GM21367 (cell line): ENCODE results near the gene PARD3B.

ENCODE experiments used
- ATAC-seq: cut with Tn5 transposase; IDR thresholded peaks from one replicate; pipeline ENCODE4 v1.9.1; 2021; ENCODE audit not compliant: unreplicated experiment

PARD3B gene

DNA sequence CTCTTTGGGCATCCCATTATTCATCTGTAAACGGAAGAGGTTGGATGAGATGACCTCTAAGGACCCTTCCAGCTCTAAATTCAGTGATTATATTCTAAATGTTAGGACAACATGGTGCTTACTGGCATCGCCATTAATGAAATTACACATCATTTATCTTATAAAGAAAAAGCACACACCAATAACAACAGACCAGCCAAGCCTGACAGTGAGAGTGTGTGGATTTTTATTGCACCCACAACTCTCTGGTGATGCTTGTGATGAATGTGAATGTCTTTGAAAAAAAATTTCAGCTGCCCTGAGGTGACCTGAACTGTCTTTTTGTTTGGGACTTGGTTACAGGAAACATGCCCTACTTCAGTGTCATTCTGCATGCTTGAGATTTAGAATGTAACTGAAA is 623.7 kb downstream of the PARD3B start:
- no peak for ATAC-seq

DNA sequence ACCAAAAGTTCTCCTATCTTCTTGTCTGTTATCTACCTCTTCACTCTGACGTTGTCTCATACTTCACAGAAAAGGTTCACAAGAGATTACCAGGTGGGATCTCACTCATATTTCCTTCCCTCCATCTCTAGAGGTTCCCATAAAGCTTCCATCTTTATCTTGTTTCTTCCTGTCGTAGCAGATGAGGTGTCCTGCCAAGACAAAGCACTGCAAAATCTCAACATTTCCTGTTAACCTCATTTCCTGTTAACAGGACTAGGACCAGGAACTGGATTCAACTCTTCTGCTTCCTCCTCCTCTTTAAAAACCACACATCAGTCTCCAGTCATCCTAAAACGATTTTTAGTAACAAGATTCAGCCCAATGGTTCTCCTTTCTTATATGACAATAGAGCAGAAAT is 624.2 kb downstream of the PARD3B start:
- ATAC-seq, result no peak

DNA sequence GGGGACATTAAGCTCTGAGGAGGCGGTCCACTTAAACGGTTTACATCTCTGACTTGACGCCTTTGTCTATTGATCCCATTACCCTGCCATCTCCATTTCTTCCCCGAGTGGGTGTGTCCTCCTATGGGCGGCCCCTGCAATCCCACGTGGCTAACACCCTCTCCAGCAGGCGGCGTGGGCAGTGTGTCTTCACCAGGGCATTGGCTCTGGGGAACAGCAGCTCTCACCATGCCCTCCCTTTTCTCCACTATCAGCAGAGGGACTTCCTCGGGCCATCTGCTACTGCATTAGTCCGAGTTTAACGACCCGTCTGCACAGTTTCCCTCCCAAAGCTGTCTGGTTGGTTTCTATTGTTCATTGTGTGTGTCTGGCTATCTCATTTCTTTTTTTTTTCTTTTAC is 625.1 kb downstream of the PARD3B start:
- ATAC-seq, result no peak

DNA sequence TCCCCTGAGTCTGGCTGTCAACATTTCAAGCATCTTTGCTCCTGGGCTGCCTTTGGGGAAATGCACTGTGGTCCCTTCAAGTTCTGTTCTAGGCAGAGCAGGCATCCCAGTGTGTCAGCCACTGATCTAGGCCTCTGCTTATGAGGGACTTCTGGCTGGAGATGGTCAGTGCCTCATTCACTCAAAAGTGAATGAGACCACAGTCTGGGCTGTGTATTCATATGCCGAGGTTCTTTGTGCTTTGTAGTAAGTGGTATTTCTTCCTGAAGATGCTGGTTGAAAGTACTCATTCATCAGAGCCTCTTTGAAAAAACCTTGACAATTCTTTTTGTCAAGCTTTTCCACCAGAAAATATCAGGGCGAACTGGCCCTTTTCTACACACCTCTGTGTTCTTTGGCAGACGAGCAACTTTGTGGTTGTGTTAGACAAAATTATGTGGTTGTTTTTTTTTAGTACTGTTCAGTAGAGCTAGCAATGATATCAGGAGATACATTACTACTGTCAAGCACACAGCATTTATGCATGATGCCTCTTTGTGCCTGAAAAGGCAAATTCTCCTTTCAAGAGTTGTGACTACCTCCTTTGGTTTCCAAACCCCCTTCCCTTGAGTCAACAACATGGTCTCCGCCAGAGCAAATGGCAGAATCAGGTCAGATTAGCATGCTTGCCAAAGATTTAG is 626.1 kb downstream of the PARD3B start:
- no peak for ATAC-seq

DNA sequence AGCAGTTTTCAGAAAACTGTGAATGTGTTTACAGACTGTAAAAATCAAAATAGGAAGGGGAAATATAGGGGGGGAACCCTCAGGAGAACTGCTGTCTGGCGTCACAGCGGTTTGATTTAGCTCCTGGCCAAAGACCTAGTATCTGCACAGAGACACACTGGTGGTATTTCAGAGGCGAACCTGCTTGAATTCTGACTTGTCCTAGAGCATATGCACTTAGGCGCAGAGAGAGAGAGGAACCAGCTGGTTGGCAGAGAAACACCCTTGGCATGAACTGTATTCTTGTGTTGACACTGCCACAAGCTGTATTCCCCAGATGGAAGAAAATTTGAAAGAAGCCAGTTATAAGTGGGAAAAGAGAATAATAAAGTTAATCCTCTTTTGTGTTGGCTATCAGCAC is 630.6 kb downstream of the PARD3B start:
- no peak for ATAC-seq

DNA sequence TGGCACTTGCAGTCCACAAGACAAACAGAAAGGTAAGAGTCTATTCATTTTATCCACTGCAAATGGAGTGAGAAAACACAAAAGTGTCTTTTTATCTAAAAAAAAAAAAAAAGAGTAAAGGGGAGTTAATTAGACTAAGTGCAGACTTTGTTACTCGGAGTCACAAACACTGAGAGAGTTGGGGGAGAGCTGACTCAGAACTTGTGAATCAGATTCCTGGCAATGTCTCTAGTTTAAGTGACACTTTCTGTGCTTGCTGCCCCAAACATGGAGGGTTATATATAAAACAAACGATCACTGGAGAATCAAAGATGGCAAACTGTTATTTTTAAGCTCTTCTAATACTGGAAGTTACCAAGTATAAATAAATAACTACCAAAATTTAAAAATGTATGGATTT is 631.3 kb downstream of the PARD3B start:
- ATAC-seq, result no peak

DNA sequence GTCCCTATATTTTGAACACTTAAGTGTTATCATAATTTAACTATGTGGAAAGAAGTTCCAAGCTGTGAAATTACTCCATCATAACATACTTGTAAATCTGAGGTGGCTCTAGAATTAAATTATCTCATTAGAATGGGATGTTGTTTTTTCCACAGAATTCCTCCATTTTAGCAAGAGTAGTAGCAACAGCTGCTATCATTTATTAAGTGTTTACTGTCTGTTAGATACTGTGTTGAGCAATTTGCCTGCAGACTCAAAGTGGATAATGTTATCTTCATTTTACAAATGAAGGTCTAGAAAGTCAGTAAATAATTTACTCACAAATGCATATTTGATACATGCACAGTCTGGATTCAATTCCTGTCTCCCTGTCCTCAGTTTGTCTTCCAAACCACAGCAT is 632.3 kb downstream of the PARD3B start:
- ATAC-seq, result no peak

DNA sequence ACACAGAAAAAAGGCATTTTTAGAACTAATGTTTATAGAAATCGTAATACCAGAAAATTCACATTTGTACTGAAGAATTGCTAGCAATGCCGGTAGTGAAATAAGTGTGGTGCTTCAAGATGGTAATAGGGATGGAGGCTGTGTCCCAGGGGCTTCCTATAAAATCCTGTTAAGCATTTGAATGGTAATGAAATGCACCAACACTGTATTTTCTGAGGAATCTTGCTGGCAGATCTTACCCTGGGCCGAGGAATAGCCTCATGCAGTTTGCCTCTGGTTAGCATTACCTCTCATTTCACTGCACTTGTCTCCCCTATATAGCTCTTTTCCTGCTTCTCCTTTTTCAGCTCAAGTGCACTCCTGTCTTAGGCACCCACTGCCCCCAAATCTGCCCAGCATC is 635.5 kb downstream of the PARD3B start:
- ATAC-seq, result no peak

DNA sequence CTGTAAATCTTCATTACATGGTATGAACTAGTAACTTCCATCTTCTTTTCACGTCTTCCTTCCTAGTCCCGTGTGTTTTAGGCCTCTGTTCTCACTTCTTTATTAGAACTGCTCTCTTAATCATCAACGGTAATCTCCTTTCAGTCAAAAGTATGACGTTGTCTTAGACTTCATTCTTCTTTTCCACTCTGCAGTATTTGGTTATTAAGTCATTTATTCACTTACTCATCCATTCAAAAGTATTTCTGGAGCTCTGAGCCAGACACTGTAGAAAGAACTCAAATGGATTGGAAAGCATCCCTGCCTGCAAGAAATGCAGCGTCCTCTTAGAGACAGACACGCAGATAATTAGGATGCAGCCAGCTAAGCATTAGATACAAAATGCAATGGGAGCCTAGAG is 642.5 kb downstream of the PARD3B start:
- ATAC-seq, result no peak

DNA sequence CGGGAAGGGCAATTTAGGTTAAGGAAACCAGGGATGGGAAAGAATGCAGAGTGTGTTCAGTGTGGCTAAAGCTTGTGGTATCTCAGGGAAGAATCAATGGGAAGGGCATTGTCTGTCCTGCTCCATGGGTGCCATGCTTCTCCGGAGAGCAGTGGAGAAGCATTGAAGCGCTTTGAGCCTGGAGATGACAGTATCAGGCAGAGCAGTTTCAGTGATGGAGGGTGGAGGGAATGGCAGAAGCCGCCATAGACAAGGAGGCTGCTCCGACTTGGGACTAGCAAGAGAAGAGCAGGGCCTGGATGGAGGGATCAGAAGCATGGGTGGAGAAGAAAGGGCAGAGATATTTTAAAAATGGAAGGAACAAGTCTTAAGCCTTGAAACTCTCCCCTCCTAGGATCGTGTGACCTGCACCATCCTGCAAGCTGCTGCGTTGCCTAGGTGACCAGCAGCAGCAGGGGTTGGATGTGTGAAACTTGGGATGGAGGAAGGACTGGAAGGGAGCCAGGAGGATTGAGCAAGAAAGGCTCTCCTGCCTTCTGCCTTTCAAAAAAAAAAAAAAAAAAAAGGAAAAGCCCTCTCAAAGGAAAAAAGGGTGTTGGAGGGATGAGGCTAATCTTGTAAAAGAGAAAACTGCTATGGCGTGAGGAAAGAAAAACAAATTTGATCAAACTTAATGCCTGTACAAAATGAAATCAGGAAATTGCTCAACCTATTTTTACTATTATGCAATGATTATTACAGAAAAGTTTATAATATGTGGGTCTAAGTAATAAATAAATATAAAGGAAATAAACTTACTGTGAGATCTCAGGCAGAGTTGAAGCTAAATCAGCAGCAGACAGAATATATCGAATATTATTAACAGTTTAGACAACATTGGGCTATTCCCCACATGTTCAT is 643.2 kb downstream of the PARD3B start:
- ATAC-seq, result no peak

DNA sequence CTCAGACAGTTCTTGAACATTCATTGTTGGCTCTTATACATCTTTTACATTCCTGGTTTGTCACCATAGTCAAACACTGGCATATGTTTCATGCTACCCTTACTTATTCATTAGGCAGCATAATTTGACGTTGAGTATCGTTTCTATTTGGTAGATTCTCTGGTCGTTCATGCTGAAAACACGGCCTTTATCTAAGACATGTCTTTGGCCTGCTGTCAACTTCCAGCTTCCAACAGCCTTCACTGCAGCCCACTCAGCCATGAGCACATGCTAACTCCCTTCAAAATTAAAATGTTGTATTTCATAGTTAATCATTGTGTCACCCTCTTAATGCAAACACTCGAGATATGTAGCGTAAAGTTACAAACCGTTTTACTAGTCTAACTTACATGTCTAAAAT is 644.0 kb downstream of the PARD3B start:
- ATAC-seq, result no peak

DNA sequence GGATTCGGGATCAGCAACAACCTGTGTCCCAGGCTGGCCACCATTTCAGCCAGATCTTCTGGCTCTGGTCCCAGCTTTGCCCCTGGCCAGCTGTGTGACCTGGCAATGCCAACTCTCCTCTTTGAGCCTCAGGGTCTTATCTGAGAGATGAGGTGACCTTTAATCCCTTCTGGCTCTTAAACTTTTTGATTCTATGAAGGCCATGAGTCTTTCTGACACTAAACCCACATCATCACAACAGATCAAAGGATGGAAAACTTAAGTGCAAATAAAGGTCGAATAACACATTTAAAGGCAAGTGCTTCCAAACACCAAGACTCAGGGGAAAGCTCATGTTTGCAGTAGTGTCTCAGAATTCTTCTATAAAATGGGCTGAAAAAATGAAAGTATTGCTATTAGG is 645.3 kb downstream of the PARD3B start:
- ATAC-seq, result no peak

DNA sequence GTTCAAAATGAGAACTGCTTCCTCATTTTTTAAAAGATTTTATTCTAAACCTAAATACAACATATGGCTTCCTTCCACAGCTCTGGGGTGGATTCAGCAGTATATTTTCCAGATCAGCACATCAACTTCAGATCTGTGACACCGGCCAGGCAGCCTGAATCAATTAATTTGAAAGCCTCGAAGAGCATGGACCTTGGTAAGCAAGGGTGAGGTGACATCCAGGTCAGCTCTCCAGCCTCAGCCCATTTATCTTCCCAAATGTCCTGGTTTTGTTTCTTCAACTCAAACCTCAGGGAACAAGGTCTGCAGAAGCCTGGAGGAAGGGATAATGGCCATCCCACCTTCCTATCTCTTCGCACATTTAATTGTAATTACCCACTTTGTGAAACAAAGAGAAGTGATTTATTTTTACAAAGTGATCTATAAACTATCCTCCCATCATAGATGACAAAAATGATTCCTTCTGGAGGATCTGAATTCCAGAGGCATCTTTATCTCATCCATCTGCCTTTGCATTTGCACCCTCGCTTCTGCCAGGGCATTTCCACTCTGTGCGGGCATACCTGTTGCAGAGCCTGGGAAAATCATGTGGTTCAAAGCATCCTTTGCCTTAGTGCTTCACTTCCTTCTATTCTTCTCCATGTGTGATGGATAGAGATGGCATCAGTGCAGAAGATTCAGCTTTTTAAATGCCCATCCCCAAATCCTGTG is 648.0 kb downstream of the PARD3B start:
- ATAC-seq, result no peak

DNA sequence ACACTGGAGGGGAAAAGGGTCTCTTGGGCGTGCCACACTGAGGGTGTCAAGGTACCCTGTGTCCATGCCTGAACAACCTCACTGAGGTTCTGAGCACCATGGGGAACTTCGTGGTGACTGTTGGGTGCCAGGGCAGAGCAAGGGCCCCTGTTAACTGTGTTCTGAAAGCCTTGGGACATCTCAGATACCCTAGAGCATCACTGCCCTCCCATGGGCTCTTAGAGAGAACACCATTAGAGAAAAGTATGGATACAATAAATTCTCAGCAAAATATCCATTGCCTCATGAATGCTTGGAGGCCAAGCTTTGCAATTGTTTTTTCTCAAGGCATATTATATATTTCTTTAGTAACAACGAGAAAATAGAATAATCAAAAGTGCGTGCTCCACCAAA is 648.6 kb downstream of the PARD3B start:
- no peak for ATAC-seq

DNA sequence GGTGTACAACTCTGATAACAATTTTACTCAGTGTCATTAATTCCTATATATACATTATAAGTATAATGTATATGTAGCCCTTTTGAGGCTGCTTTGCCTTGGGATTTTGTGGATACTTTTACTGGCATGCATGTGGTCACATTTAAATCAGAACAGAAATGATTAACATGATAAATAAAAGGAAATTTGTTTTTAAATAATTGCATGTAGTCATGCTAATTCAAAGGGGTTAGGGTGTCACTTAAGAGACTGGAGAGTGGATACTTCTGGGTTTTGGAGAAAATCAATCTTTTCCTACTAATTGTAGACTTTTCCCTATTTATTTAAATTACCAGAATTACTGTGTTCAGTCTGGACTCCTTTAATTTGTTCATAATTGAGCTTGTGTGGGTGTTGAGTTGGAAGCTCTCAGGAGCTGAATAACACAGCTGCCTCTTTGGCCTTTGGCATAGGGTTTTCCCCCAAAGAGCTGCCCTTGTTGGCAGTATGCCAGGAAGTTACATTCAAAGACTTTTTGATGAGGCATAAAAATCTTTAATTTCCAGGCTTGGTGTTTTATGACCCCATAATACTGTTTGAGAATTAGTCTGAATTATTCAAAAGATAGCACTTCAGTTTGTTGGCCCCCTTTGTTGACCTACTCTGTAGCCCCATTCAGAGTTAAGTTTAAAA is 652.3 kb downstream of the PARD3B start:
- no peak for ATAC-seq

DNA sequence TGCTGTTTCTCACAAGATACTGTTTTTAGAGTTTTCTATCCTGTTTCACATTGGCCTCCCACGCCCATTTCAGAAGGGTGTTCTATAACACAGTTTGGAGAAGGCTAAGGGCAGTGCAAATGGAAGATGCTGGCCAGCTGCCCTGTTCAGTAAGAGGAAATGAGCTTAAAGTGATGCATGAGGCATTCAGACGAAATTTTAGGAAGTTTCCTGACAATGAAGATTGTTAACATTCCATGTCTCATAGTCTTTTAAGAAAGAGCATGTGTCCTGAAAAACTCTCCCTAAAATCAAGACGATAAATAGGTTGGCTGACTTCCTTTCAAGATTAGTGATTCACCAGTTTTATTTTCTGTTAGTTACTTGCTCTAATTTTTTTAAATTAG is 652.9 kb downstream of the PARD3B start:
- no peak for ATAC-seq

DNA sequence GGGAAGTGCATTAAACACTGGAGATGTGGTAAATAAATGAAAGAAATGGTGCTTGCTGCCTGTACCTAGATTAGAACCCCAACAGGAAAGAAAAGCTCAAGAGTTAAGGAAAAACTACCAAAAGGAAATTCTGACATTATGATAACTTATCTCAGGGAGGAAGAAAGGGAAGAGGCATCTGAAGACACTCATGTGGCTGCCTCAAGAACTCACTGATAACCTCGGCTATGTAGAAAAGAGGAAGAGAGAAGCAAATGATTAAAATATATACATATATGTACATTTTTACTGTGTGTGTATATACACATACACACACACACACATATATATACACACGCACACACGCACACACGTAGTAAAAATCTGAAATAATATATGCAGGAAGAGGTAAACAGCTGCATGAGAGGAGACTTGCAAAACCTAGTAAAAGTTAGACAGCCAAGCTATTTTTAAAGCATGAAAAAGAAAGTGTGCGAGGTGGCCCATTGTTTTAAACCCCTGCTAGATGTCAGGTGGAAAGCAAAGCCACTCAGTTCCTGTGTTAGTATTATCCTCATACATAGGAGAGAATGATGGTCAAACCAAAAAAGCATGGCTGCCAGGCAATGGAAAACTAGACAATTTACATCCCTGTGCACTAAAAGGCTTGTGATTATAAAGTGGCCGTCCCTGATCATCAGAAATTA is 654.0 kb downstream of the PARD3B start:
- ATAC-seq, result no peak

DNA sequence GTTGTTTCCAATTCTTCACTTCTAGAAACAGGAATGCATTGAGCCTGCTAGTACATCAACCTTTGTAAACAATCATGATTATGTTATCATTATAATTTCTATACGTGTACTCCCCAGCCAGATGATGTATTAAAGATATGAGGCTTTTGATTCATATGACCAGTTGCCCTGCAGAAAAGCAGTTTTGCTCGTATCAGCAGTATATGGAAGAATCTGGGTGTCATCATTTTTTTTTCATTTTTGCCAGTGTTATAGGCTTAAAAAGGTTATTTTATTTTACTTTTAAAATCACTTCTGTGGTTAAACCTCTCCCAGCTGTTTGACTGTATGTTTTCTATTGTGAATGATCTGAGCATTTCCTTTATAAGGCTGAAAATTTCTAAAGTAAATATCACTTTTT is 665.2 kb downstream of the PARD3B start:
- no peak for ATAC-seq

DNA sequence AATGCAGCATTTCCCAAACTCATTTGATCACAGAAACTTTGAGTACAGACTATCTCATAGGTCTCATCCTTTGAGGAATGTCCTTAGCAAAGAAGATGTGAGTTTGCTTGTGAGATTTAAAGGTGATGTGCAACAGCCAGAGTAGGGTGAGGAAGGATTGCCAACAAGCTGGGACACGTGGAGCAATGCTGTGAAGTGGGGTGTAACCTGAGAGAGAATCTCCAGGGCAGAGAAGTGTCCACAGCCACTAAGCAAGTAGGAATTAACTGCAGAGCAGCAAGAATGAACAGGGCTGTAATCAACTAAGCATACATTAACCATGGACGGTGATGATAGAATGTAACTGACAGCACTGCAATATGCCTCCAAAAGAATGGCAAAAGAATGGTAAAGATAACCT is 667.1 kb downstream of the PARD3B start:
- no peak for ATAC-seq

DNA sequence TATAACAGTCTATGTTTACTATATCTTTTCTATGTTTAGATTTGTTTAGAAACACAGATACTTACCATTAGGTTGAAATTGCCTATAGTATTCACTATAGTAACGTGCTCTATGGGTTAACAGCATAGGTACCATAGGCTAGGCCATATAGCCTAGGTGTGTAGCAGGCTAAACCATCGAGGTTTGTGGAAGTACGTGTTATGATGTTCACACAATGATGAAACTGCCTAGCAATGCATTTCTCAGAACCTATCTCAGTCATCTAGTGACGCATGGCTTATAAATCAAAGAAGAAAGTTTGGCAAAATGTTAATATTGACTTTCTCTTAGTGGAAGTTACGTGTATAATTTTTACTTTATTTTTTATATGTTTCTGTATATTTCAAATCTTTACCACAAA is 670.8 kb downstream of the PARD3B start:
- ATAC-seq, result no peak

DNA sequence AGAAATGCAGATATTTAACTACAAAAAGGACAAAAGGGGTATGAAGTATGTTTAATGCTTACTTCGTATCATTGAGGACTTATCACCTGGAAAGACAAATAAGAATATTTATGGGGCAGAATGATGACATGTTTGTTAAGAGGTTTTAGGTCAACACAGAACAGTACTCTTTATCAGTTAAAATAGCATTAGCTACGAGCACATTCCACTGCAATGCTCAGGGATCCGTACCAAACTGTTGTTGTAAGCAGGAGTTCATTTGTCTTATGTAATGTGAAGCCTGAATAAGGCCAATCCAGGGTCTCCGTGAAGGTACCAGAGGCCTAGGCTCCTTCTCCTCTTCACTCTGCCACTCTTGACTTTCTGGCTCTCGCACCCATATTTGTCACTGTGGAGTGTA is 671.3 kb downstream of the PARD3B start:
- no peak for ATAC-seq
